ENCODE measurements around the gene UCP2. TPM values are rescaled to one million over a fixed set of nuclear protein-coding genes. Genes with fewer than 3 reads are reported as not detected.

UCP2 gene
- total RNA-seq, 1 donor from 2014 or later, result 1.6 TPM

GRCh38 chr11:74010306-74011300, 28.0 kb upstream of the UCP2 start:
- FAIRE-seq (no peak), DNase-seq (ENCODE audit: low spot score in 2 of 2) (no peak)

- no peak for DNase-seq (ENCODE audit: low spot score in 2 of 2)
- no peak for FAIRE-seq
These were observed 27.1 kb upstream of the UCP2 start for GRCh38 chr11:74009675-74010305.

- no peak for FAIRE-seq
- no peak for DNase-seq (ENCODE audit: low spot score in 2 of 2)
These were observed 26.5 kb upstream of the UCP2 start for GRCh38 chr11:74009230-74009547.

- no peak for DNase-seq (ENCODE audit: low spot score in 2 of 2)
- no peak for FAIRE-seq
These were observed 26.0 kb upstream of the UCP2 start, which contains the start of gene UCP3 for GRCh38 chr11:74008373-74009229. TSS of gene UCP3 (minus strand) at chr11:74009085. CDS start at chr11:74007042, 2,043 bp downstream.

- FAIRE-seq (no peak), DNase-seq (ENCODE audit: low spot score in 2 of 2) (no peak)
These were observed 25.2 kb upstream of the UCP2 start for GRCh38 chr11:74007691-74008372.

- no peak for FAIRE-seq
- no peak for DNase-seq (ENCODE audit: low spot score in 2 of 2)
These were observed 24.2 kb upstream of the UCP2 start for GRCh38 chr11:74006743-74007304.

- DNase-seq (ENCODE audit: low spot score in 2 of 2), result no peak
- no peak for FAIRE-seq
These were observed 23.3 kb upstream of the UCP2 start for GRCh38 chr11:74005721-74006517.

- no peak for FAIRE-seq
These were observed 22.3 kb upstream of the UCP2 start for GRCh38 chr11:74004759-74005615.

GRCh38 chr11:74004046-74004695, 21.5 kb upstream of the UCP2 start:
- DNase-seq (ENCODE audit: low spot score in 2 of 2) (no peak), FAIRE-seq (no peak)

More at GRCh38 chr11:74004759-74005615, 22.3 kb upstream of the UCP2 start:
- DNase-seq (ENCODE audit: low spot score in 2 of 2), result no peak

- FAIRE-seq (no peak), DNase-seq (ENCODE audit: low spot score in 2 of 2) (no peak)
These were observed 20.2 kb upstream of the UCP2 start for GRCh38 chr11:74002832-74003231.

GRCh38 chr11:74001822-74002286, 19.2 kb upstream of the UCP2 start:
- DNase-seq (ENCODE audit: low spot score in 2 of 2) (no peak), FAIRE-seq (no peak)

GRCh38 chr11:74000307-74001133, 17.9 kb upstream of the UCP2 start:
- FAIRE-seq (no peak), DNase-seq (ENCODE audit: low spot score in 2 of 2) (no peak)

- no peak for DNase-seq (ENCODE audit: low spot score in 2 of 2)
- FAIRE-seq, result no peak
These were observed 17.1 kb upstream of the UCP2 start for GRCh38 chr11:73999581-74000306.

- no peak for DNase-seq (ENCODE audit: low spot score in 2 of 2)
- no peak for FAIRE-seq
These were observed 16.4 kb upstream of the UCP2 start for GRCh38 chr11:73998846-73999575.

GRCh38 chr11:73997120-73997770, 14.6 kb upstream of the UCP2 start:
- FAIRE-seq (no peak), DNase-seq (ENCODE audit: low spot score in 2 of 2) (no peak)
